AG09309 (cell line): ENCODE results near the gene SYNDIG1.

Experiments used
- DNase-seq: peaks from one replicate; pipeline ENCODE4 v3.0.0-alpha.2; 2010; ENCODE audit warnings: low read depth
- H3K4me3 ChIP-seq: 2 replicates; pipeline ENCODE4 v1.5.1; 2011; ENCODE audit warnings: mild to moderate bottlenecking, low read depth, low read length, moderate library complexity; ENCODE audit not compliant: control insufficient read depth
- TF ChIP-seq, protein P1 (sequence below): IDR thresholded peaks from 2 replicates; pipeline ENCODE4 v1.5.1; 2011; ENCODE audit warnings: mild to moderate bottlenecking, low read depth, low read length, inconsistent platforms; ENCODE audit not compliant: insufficient read depth, control insufficient read depth; ENCODE audit errors: missing control alignments

Gene SYNDIG1

DNA sequence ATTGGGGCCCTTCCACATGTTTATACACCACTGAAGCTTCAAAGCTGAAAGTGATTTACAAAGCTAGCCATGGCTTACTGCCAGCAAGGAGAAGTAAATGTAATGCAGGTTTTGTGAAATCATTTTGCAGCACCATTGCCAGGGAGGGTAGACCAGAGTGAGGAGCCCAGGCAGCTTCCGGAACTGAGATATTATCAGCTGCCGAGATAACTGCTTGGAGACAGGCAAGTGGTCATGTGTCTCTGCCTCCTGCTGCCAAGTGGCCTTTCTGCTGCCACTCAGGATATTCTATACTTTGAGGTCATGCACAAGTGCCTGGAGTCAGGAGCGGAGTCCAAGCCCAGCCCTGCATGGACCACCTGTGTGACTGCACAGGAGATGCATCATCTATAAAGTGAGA is 160.2 kb downstream of the SYNDIG1 start:
- TF ChIP-seq, protein P1, sequence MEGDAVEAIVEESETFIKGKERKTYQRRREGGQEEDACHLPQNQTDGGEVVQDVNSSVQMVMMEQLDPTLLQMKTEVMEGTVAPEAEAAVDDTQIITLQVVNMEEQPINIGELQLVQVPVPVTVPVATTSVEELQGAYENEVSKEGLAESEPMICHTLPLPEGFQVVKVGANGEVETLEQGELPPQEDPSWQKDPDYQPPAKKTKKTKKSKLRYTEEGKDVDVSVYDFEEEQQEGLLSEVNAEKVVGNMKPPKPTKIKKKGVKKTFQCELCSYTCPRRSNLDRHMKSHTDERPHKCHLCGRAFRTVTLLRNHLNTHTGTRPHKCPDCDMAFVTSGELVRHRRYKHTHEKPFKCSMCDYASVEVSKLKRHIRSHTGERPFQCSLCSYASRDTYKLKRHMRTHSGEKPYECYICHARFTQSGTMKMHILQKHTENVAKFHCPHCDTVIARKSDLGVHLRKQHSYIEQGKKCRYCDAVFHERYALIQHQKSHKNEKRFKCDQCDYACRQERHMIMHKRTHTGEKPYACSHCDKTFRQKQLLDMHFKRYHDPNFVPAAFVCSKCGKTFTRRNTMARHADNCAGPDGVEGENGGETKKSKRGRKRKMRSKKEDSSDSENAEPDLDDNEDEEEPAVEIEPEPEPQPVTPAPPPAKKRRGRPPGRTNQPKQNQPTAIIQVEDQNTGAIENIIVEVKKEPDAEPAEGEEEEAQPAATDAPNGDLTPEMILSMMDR = no peak
- no peak overlapping the region for H3K4me3 ChIP-seq
- no peak for DNase-seq

- no peak overlapping the region for H3K4me3 ChIP-seq
- TF ChIP-seq, protein P1 = no peak
- DNase-seq = no peak
Observed at GRCh38 chr20:24630486-24631172, 161.2 kb downstream of the SYNDIG1 start.

DNA sequence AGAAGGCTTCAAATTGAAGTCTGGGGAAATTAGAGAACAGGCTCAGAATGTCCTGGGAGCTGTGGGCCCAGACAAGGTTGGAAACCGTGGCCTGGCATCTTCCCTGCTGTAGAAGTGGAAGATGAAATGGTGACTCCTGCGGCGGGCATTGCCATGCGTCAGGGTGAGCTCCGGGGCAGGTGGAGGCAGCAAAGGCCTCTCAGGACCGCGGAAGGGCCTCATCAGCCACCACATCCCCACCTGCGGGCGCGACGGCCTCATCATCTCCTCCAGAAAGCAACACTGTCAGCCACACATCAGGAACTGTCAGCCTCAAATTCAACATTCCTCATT is 161.7 kb downstream of the SYNDIG1 start:
- no peak overlapping the region for H3K4me3 ChIP-seq
- TF ChIP-seq, protein P1 = no peak
- no peak for DNase-seq

GRCh38 chr20:24632581-24632980 is 163.2 kb downstream of the SYNDIG1 start:
- no peak for DNase-seq
- no peak overlapping the region for H3K4me3 ChIP-seq
- TF ChIP-seq, protein P1 = no peak

DNA sequence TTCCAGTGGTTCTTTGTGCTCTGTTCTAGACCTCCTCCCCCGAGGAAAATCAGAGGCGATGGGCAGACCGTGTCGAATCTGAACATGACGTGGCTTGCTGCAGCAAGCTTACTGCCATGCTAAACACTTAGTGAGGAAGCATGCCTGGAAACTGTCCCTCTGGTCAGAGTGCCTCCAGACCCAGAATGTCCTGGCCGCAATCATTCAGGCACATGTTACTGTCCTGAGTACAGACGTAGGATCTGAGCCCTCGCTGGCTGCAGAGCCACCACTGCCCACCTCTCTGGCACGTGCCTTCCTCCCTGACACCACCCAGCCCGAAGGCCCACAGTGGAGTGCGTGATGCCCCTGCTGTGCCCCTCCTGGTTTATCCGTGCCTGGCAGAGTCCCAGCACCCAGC is 163.6 kb downstream of the SYNDIG1 start:
- TF ChIP-seq, protein P1 = no peak
- no peak for DNase-seq
- no peak overlapping the region for H3K4me3 ChIP-seq

DNA sequence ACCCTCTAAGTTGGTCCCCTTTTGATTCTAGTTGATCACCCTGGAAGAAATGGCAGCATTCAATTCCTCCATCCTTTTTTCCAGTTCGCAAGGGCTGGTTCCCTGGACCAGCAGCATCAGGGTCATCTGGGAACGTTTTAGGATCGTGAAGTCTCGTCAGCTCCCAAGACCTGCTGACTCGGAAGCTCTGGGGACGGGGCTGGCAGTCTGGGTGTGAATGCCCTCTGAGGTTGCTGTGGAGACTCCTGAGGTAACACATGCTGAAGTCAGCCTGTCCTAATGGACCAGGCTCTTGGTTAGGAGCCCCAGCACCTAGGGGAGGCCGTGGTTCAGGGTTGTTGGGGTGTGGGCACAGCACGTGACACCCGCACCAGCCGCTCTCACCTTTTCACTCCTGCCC is 164.1 kb downstream of the SYNDIG1 start:
- no peak for DNase-seq

More for the DNA sequence above, 164.1 kb downstream of the SYNDIG1 start:
- TF ChIP-seq, protein P1 = no peak
- no peak overlapping the region for H3K4me3 ChIP-seq
